HG03520 (cell line): ENCODE results near the gene GPAM.
"Not testable (repeated sequence)": the region's sequence is repeated elsewhere in the genome, so short reads cannot be mapped to it uniquely, and the experiment has no call there.

Source experiments
- ATAC-seq: cut with Tn5 transposase; IDR thresholded peaks from one replicate; pipeline ENCODE4 v1.9.1; 2021; ENCODE audit warnings: mild to moderate bottlenecking, moderate library complexity; ENCODE audit not compliant: unreplicated experiment

GPAM gene

DNA sequence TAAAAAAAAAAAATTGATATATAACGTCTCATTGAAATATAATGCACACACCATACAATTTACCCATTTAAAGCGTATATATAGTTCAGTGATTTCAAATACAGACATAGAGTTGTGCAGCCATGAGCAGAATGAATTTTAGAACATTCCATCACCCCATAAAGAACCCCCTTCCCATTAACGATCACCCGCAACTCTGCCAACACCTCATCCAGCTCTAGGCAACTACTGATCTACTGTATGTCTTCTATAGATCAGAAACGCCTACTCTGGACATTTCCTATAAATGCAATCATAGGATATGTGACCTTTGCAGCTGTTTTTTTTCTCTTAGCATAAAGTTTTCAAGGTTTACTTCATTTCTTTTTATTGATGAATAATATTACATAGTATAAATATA lies 33.4 kb upstream of the GPAM start:
- ATAC-seq = no peak

DNA sequence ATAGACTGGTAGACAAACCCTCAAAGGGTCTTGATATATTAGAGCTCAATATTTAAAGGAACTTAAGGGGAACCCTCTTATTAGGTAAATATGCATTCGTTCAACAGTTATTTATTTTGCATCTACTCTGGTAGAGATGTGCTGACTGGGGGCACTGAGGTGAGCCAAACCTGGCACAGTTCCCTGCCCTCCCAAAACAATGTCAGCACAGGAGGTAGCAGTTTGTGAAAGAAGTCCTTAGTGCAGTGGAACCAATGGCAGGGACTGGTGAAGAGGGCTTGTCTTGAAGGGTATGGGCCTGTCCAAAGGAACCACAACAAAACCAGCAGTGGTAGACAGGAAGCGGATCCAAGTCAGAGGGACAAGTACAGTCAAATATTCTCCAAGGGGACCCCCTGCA lies 32.6 kb upstream of the GPAM start:
- no peak for ATAC-seq

- no peak for ATAC-seq
Measured at GRCh38 chr10:112215342-112215774, 31.8 kb upstream of the GPAM start.

- ATAC-seq = no peak
Measured at GRCh38 chr10:112214298-112214926, 30.8 kb upstream of the GPAM start.

DNA sequence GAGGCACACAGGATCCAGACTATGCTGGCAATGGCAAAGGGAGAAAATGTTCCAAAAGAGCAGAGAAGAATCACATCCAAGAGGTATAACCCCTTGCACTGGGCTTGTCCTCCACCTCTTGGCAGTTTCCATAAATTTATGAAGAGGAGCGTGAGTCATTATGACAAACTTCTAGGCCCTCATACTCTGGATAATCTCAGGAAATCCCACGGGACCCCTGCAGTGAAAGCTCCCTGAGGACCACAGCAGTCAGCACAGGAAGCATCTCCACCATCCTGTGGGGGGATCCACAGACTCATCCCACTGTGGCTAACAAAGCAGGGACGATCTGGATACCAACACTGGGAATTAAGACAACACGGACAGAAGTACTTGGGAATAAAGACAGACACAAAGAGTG lies 30.3 kb upstream of the GPAM start:
- ATAC-seq = no peak

DNA sequence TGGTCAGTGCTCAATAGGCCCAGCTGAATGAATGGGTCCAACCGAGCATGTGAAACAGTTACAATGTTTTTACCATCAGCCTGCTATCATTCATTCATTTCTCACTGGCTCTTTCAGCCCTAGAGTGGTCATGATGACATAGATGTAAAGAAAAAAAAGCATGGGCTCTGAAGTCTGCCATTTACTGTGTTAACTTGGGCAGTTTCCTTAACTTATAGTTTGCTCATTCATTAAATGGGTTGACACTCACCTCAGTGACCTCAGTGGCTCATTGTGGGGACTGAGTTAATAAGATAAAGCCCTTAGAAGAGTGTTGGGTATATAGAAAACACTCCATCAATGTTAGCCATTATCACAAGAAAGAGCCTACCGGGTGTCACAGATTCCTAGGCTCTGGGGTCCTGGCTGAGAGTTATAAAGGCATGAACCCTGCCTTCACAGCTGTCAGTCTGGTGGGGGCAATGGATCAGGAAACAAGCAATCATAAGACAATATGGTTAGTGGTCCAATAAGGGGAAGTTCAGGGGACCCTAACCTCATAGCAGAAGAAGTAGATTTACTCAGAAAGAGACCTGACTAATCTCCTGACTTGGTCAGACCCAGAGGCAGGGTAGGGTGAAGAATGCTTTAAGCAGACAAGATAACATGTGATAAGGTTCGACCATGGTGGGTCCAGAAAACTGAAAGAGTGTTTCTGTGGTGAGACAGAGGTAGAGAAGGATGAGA lies 29.7 kb upstream of the GPAM start:
- ATAC-seq = peak; percentile 58

- ATAC-seq = no peak
Measured at GRCh38 chr10:112210666-112211065, 27.1 kb upstream of the GPAM start.

GRCh38 chr10:112209684-112210131 lies 26.1 kb upstream of the GPAM start:
- no peak for ATAC-seq

GRCh38 chr10:112208997-112209396 lies 25.4 kb upstream of the GPAM start:
- no peak for ATAC-seq

DNA sequence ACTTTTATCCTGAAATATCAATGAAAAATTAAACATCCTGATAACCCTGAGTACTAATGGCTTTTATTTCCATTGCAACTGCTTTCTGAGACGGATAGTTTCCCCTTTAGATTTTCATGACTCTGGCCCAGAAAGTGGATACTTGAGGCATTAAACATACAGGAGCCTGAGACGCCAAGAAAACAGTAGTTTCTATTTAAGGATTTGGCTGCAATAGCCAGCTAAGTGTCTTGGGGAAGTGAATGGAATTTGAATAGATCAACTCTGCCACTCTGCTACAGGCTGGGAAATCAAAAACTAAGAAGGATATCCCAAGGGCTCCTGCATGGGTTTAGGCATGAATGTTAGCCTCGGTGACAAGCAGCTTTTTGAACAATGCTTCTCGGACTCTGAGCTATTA lies 24.7 kb upstream of the GPAM start:
- ATAC-seq = no peak

DNA sequence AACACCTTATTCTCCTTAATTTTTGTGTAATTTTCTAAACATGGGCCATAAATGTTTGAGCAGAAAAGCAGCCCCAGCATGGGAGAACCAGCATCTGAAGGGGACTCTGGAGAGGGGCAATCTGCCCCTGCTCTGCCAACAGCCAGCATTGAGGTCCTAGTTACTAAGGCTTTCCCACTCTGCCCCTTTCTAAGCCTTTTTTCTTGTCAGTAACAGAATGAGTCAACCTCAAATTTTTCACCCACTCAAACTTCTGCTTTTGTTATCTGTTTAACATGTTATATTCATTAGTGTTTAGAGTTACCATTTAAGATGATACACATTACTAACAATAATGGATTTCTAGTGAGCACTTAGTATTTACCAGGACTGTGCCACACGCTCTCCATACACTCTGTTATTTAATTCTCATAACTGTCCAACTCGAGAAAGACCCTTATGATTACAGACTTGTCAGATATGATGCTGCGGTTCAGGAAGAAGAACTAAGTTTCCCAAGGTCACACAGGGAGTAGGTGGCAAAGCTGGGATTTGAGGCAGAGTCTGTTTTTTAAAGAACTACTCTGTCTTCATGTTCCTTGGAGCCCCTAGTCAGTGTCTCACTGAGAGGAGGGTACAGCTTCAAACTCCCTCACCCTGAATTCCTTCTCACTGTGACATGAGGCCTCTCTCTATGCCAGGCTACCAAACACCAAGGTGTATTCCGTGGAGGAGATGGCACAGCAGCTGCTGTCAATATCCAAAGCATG lies 19.9 kb upstream of the GPAM start:
- peak; percentile 82 for ATAC-seq

DNA sequence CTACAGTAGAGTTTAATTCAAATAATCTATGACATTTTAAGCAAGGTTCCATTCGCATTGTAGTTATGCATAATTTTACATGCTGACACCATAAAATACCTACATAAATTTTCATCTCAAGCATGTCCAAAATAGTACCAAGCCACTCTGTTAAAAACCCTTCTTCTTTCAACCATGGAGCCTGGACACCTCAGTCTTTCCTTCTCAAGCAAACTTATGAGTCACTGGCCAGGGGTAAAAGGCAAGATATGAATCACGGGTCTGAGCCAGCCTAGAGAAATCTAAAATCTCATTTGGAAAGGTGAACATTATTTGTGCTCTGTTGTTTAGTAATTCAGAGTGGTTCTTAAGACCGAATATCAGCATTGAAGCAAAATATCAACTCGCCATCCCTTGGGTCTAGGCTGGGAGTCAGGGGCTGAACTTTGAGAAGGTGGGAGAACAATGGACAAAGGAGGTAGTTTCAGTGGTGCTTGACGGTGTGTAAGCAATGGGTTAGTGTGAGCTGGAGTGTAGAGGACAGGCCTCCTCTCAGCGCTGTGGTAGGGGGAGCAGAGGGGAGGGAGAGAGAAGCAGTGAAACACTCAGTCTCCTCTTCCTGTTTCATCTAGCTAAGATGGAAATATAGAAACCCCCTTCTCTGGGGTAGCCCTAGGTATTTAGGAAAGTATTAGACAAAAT lies 19.1 kb upstream of the GPAM start:
- peak; percentile 83 for ATAC-seq

- no peak for ATAC-seq
Measured at GRCh38 chr10:112202076-112202475, 18.5 kb upstream of the GPAM start.

- ATAC-seq = no peak
Measured at GRCh38 chr10:112201334-112201733, 17.8 kb upstream of the GPAM start.

GRCh38 chr10:112200259-112200658 lies 16.7 kb upstream of the GPAM start:
- ATAC-seq = not testable (repeated sequence)

- ATAC-seq = not testable (repeated sequence)
Measured at GRCh38 chr10:112197662-112198061, 14.1 kb upstream of the GPAM start.

- no peak for ATAC-seq
Measured at GRCh38 chr10:112195224-112195623, 11.7 kb upstream of the GPAM start.

DNA sequence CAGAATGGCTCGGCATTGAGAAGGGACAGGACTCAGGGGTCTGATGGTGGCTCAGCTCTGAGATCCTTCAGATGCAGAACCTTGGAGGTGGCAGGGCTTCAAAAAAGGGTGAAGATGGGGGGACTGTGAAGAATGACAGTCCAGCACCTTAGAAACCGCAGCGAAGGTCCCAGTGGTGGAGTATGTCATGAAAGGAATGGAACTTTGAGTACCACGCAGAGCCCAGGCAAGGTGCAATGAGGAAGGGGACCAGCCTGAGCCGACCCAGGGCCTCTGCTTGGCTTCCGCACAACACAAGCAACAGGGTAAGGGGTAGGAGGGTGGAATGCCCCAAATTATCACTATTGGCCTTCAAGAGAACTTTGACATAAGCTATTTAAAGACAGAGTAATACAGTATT lies 8.2 kb upstream of the GPAM start:
- ATAC-seq = no peak

DNA sequence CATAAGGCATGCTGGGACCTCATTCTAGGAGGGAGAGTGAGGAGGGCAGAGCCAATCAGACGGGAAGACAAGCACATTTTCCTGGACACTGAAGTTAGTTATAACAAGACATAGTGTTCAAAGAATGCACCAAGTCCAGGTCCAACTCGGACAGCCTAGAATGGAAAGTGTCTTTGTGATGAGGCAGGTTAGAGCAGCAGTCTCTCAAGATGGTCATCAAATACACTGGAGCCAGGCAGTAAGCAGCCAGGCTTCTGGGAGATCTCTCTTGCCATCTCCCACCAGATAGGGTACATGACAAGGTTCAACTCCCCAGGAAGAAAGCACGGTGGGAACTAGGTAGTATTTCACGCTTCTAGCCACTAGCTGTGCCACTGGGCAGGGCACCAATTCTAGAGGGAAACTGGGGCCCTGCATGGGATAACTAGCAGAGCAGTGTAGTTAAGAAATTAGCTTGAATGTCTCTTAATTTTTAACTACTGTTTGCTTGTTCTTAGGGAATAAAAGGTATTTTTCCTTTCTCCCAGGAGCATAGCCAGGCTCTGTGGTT lies 7.6 kb upstream of the GPAM start:
- ATAC-seq = no peak

DNA sequence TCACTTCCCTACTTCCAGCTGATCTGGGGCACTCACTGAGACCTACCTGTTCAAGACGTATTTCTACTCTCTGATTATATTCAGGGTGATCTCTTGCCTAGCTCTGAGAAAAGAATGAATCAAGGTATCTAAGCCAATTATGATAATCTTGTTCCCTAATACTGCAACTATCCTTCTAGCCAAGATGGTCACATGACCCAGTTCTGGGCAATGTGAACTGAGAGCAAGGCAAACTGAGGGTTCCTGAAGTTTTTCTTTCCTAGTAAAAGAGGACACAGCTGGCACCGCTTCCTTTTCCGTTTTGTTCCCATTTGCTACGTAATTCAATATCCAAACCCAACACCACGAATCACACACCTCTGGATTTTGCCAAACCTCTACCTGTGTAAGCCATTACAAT lies 5.9 kb upstream of the GPAM start:
- no peak for ATAC-seq

DNA sequence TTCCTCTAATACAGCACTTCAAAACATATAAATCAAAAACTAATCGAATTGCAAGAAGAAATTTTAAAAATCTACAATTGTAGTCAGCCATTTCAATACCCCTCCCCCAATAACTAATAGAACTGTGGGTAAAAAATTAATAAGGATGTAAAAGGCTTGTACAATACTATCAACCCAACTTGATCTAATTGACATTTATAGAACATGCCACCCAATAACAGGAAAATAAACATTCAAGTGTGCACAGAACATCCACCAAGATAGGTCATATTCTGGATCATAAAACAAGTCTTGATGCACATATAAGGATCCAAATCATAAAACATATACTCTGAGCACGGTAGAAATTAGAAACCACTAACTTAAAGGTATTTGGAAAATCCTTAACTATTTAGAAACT lies 4.0 kb upstream of the GPAM start:
- no peak for ATAC-seq
